Endothelial cell of umbilical vein (primary cell): ENCODE data around the gene ERGIC1. TPM values are rescaled to one million over a fixed set of nuclear protein-coding genes. Genes with fewer than 3 reads are reported as not detected.

ENCODE experiments used
- BruUV-seq: library from RNA; stranded (reverse); fragments of 400-500 nt; replicated peaks from 2 replicates; lab custom pipeline; 2021; lab: Mats Ljungman, UMichigan
- CTCF ChIA-PET: fragments of 300-600, 350-600 bp; sonication (Branson Sonifier 250); formaldehyde crosslinking; loops from one replicate; lab custom pipeline; 2021; ENCODE audit warnings: antibody characterized with exemption, inconsistent platforms; lab: Charles Lee
- POLR2A ChIA-PET: fragments of 300-600, 350-600 bp; sonication (Branson Sonifier 250); formaldehyde crosslinking; loops from one replicate; lab custom pipeline; 2021; ENCODE audit warnings: antibody characterized with exemption, inconsistent platforms; lab: Charles Lee
- DNase-seq: peaks from one replicate; pipeline ENCODE4 v3.0.0-alpha.2; 2011; ENCODE audit warnings: low read depth, low spot score
- FAIRE-seq: peaks from 2 replicates; lab custom pipeline; 2011; peaks lifted over from hg19 to GRCh38; lab: Jason Lieb, UNC
- H2AFZ ChIP-seq: 2 replicates; pipeline ENCODE4 v1.6.0; 2012; ENCODE audit warnings: low read depth, low read length, control low read depth, inconsistent platforms
- H3K27ac ChIP-seq: 2 replicates; pipeline ENCODE4 v1.5.1; 2011; ENCODE audit warnings: low read depth, mild to moderate bottlenecking, control low read depth, low read length, moderate library complexity; ENCODE audit not compliant: insufficient read depth
- H3K27me3 ChIP-seq, 2 experiments: 2 replicates each; pipeline versions ENCODE4 v1.6.0 to v1.6.1; 2011; ENCODE audit warnings: low read length in 2 of 2, mixed read lengths in 1 of 2; ENCODE audit not compliant: control insufficient read depth in 2 of 2, insufficient read depth in 2 of 2
- H3K36me3 ChIP-seq, 2 experiments: 2 replicates in 1 of 2; 3 replicates in 1 of 2; pipeline ENCODE4 v1.5.1; 2011; ENCODE audit warnings: low read length in 2 of 2, mild to moderate bottlenecking in 1 of 2, moderate library complexity in 1 of 2; ENCODE audit not compliant: control insufficient read depth in 2 of 2, insufficient read depth in 2 of 2; ENCODE audit errors: extremely low read depth in 1 of 2
- H3K4me1 ChIP-seq: 3 replicates; pipeline ENCODE4 v1.5.1; 2011; ENCODE audit warnings: mild to moderate bottlenecking, low read length; ENCODE audit not compliant: control insufficient read depth, insufficient read depth; ENCODE audit errors: extremely low read depth
- H3K4me2 ChIP-seq: 2 replicates; pipeline ENCODE4 v1.6.1; 2011; ENCODE audit warnings: low read length, control low read depth, mixed read lengths; ENCODE audit not compliant: insufficient read depth
- H3K4me3 ChIP-seq, 3 experiments: fragments of 200-600 bp in 1 of 3; sonication (generic), shearing (Covaris generic) in 1 of 3; replicated peaks in 1 of 3; 2 replicates each; pipeline ENCODE4 v1.5.1; 2011 to 2016; ENCODE audit warnings: control low read depth in 3 of 3, low read length in 3 of 3, mild to moderate bottlenecking in 2 of 3, inconsistent platforms in 1 of 3, low read depth in 1 of 3, moderate library complexity in 1 of 3; ENCODE audit not compliant: insufficient read depth in 1 of 3
- H3K79me2 ChIP-seq: 2 replicates; pipeline ENCODE4 v1.6.0; 2012; ENCODE audit warnings: low read length, inconsistent platforms; ENCODE audit not compliant: control insufficient read depth, insufficient read depth
- H3K9ac ChIP-seq: replicated peaks from 2 replicates; pipeline ENCODE3; 2011; ENCODE audit warnings: low read length, control low read depth; ENCODE audit not compliant: insufficient read depth; ENCODE audit errors: extremely low read depth
- H3K9me1 ChIP-seq: replicated peaks from 3 replicates; pipeline ENCODE4 v1.6.0; 2011; ENCODE audit warnings: mild to moderate bottlenecking, low read length; ENCODE audit not compliant: control insufficient read depth, insufficient read depth; ENCODE audit errors: extremely low read depth
- H3K9me3 ChIP-seq: replicated peaks from 2 replicates; pipeline ENCODE4 v1.5.1; 2012; ENCODE audit warnings: low read length, inconsistent platforms; ENCODE audit not compliant: control insufficient read depth, insufficient read depth
- H4K20me1 ChIP-seq: replicated peaks from 2 replicates; pipeline ENCODE3; 2011; ENCODE audit warnings: mild to moderate bottlenecking, low read length; ENCODE audit not compliant: control insufficient read depth, insufficient read depth; ENCODE audit errors: extremely low read depth
- EZH2 ChIP-seq: IDR thresholded peaks from 2 replicates; pipeline ENCODE4 v1.6.1; 2012; ENCODE audit warnings: borderline replicate concordance, low read depth, mild to moderate bottlenecking, moderate library complexity, low read length, inconsistent platforms; ENCODE audit not compliant: severe bottlenecking
- FOS ChIP-seq: IDR thresholded peaks from 2 replicates; pipeline ENCODE4 v1.6.1; 2011; ENCODE audit warnings: mild to moderate bottlenecking, low read length, moderate library complexity, borderline replicate concordance; ENCODE audit not compliant: insufficient read depth
- GATA2 ChIP-seq: IDR thresholded peaks from 2 replicates; pipeline ENCODE4 v1.7.0; 2011; ENCODE audit warnings: low read depth, mild to moderate bottlenecking, moderate library complexity, mixed read lengths, low read length; ENCODE audit not compliant: insufficient read length, insufficient read depth
- JUN ChIP-seq: IDR thresholded peaks from 2 replicates; pipeline ENCODE4 v1.6.1; 2011; ENCODE audit warnings: borderline replicate concordance, low read depth; ENCODE audit not compliant: insufficient read length, insufficient read depth
- MYC ChIP-seq: IDR thresholded peaks from one replicate; pipeline ENCODE4 v1.6.1; 2011; ENCODE audit warnings: mild to moderate bottlenecking, low read depth, low read length
- POLR2A ChIP-seq: IDR thresholded peaks from 2 replicates; pipeline ENCODE4 v1.6.1; 2012; ENCODE audit warnings: low read depth, mild to moderate bottlenecking, control low read depth, low read length
- POLR2AphosphoS5 ChIP-seq: IDR thresholded peaks from 2 replicates; pipeline ENCODE4 v1.6.1; 2012; ENCODE audit warnings: low read depth, mild to moderate bottlenecking, control low read depth, low read length, moderate library complexity; ENCODE audit not compliant: insufficient read depth
- dilution Hi-C: fragments of 300-500 bp; cut with MboI; formaldehyde crosslinking; loops from one replicate; pipeline ENCODE4 v1.15.0; 2019; ENCODE audit warnings: low sequenced_read_pairs; ENCODE audit not compliant: extremely low pct_ligation_motif_present
- intact Hi-C: fragments of 100-400 bp; cut with micrococcal nuclease; formaldehyde crosslinking; loops from one replicate; pipeline ENCODE4 v1.10.0; 2022
- polyA plus RNA-seq, 4 experiments: library from polyadenylated mRNA; depleted of rRNA in 3 of 4; stranded (reverse) in 3 of 4; unstranded in 1 of 4; fragments of >200 nt; gene quantifications; 2 replicates each; pipeline versions ENCODE4 v1.2.1 to v1.2.3, GENCODE V29; 2011 to 2012; ENCODE audit warnings: missing spikeins in 1 of 4
- total RNA-seq: library from RNA; stranded (reverse); gene quantifications from 2 replicates; pipeline ENCODE4 v1.2.3, GENCODE V29; 2021
- TF ChIP-seq, protein P1 (sequence below), 2 donors: IDR thresholded peaks; 1 replicate in 1 of 2; 2 replicates in 1 of 2; pipeline ENCODE4 v1.5.1; 2011; ENCODE audit warnings: low read length in 2 of 2, mild to moderate bottlenecking in 2 of 2, moderate library complexity in 2 of 2, control low read depth in 1 of 2, inconsistent platforms in 1 of 2, low read depth in 1 of 2; ENCODE audit not compliant: insufficient read depth in 1 of 2; ENCODE audit errors: extremely low read depth in 1 of 2
- TF ChIP-seq, protein P2 (sequence below): IDR thresholded peaks from 2 replicates; pipeline ENCODE4 v1.6.1; 2011; ENCODE audit not compliant: insufficient read depth, insufficient read length

The ERGIC1 gene
- total and polyA plus RNA-seq, 2 donors (not counting 3 experiments of a cell fraction or from before 2014, with no cell fraction given), result 105 to 109 TPM

DNA sequence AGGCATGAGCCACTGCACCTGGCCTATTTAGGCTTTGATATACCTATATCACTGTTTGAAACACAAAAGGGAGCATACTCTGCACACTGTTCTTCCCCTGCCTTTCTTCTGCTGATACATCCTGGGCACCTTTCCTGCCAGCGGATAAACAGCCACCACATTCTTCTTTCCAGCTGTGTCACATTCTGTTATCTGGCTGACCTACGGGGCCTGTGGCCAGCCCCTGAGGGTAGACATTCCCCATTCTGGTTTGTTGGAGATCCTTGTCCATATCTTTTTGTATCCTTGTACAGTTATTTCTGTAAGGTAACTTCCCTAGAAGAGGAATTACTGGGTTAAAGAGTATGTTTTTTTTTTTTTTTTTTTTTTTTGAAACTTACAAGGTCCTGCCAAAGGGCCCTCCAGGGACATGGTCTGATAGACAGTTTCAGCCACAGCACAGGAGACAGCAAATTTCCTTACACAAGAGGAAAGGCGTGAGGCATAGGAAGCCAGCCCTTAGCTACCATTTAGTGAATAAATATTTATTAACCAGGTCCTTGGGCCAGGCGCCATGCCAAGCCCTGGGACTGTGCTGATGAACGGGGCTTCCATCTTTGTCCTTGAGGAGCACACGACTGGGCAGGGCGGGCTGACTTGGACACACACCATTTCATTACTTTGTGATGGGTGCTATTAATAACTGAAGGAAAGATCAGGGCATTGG lies 57.8 kb downstream of the ERGIC1 start:
- intact Hi-C loops, result loop anchor here (1.0 kb wide), 1 partner anchor 33 kb away; no protein-coding TSS in a partner anchor
- H3K9me1 ChIP-seq, result no peaks in the 10 kb centered on the region
- POLR2A ChIA-PET, result interaction anchor here (0.7 to 1.3 kb wide), 2 partner anchors 33 to 121 kb away, joined by 3 read pairs; partner anchors contain the start of gene DUSP1
- DNase-seq (peak; percentile 91), FAIRE-seq (peak; percentile 67)
- H3K79me2 ChIP-seq, result no peaks in the 10 kb centered on the region
- BruUV-seq, result no TSS peak
- no peaks in the 10 kb centered on the region for H3K9me3 ChIP-seq
- no peak overlapping the region for H3K4me3 ChIP-seq
- no peaks in the 10 kb centered on the region for H3K36me3 ChIP-seq
- H2AFZ ChIP-seq, result no peak overlapping the region
- TF ChIP-seq EZH2, result no peak
- peak overlapping the region; percentile 81 for H3K27ac ChIP-seq
- peaks cover 35% of the 10 kb centered on the region for H3K4me1 ChIP-seq
- peak overlapping the region; percentile 36 for H3K9ac ChIP-seq
- H3K4me2 ChIP-seq, result no peak overlapping the region
- no peaks in the 10 kb centered on the region for H3K27me3 ChIP-seq
- CTCF ChIA-PET, result interaction anchor here (0.7 to 1.8 kb wide), 5 partner anchors 10 to 195 kb away, joined by 3 to 5 read pairs (median 3); no protein-coding TSS in a partner anchor
- dilution Hi-C loops, result no loop called here
- no peaks in the 10 kb centered on the region for H4K20me1 ChIP-seq

DNA sequence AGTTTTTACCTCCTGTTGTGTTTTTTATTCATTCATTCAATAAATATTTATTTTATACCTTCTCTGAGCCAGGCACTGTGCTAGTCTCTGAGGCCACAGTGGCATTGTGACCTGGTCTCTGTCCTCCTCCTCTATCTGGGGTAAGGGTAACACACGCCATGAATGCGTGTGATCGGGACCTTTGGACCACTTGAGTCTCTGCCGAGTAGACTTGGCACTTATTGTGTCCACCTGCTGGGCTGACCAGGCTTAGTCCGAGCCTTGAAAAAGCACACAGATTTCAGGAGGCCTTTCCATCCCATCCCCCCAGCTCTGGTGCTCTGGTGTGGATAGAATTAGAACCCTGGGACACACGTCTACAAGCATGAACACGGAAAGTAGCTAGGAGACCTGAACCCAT lies 58.7 kb downstream of the ERGIC1 start:
- TF ChIP-seq, protein P1, sequence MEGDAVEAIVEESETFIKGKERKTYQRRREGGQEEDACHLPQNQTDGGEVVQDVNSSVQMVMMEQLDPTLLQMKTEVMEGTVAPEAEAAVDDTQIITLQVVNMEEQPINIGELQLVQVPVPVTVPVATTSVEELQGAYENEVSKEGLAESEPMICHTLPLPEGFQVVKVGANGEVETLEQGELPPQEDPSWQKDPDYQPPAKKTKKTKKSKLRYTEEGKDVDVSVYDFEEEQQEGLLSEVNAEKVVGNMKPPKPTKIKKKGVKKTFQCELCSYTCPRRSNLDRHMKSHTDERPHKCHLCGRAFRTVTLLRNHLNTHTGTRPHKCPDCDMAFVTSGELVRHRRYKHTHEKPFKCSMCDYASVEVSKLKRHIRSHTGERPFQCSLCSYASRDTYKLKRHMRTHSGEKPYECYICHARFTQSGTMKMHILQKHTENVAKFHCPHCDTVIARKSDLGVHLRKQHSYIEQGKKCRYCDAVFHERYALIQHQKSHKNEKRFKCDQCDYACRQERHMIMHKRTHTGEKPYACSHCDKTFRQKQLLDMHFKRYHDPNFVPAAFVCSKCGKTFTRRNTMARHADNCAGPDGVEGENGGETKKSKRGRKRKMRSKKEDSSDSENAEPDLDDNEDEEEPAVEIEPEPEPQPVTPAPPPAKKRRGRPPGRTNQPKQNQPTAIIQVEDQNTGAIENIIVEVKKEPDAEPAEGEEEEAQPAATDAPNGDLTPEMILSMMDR (IDR thresholded peaks at IDR 0.05; ENCODE audit: extremely low read depth in 1 of 2, insufficient read depth in 1 of 2, low read depth in 1 of 2, low read length in 2 of 2), result no peak
- TF ChIP-seq GATA2, result no peak
- TF ChIP-seq, protein P2, sequence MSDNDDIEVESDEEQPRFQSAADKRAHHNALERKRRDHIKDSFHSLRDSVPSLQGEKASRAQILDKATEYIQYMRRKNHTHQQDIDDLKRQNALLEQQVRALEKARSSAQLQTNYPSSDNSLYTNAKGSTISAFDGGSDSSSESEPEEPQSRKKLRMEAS, result no peak
- no peak for TF ChIP-seq FOS
- no peak for TF ChIP-seq JUN
- no peak for TF ChIP-seq EZH2
- TF ChIP-seq POLR2AphosphoS5, result no peak
- no peak for TF ChIP-seq POLR2A
- TF ChIP-seq MYC, result no peak
- POLR2A ChIA-PET, result interaction anchor here (1.3 kb wide), 1 partner anchor 122 kb away, joined by 3 read pairs; the partner anchor contains the start of gene DUSP1

More for the DNA sequence above, 58.7 kb downstream of the ERGIC1 start:
- peak overlapping the region; percentile 23 for H3K9ac ChIP-seq
- no peaks in the 10 kb centered on the region for H3K9me1 ChIP-seq
- H3K27ac ChIP-seq, result peak overlapping the region; percentile 81
- no TSS peak for BruUV-seq
- DNase-seq, result no peak
- no peaks in the 10 kb centered on the region for H3K27me3 ChIP-seq
- no peak overlapping the region for H3K4me3 ChIP-seq
- peaks cover 35% of the 10 kb centered on the region for H3K4me1 ChIP-seq
- CTCF ChIA-PET, result interaction anchor here (1.0 to 1.8 kb wide), 3 partner anchors 11 to 178 kb away, joined by 3 to 5 read pairs (median 4); no protein-coding TSS in a partner anchor
- no peak overlapping the region for H2AFZ ChIP-seq
- no peaks in the 10 kb centered on the region for H3K79me2 ChIP-seq
- intact Hi-C loops, result loop anchor here (1.0 kb wide), 1 partner anchor 33 kb away; no protein-coding TSS in a partner anchor
- no peaks in the 10 kb centered on the region for H3K9me3 ChIP-seq
- no peak for FAIRE-seq
- dilution Hi-C loops, result no loop called here
- H3K36me3 ChIP-seq, result no peaks in the 10 kb centered on the region
- H3K4me2 ChIP-seq, result no peak overlapping the region
- H4K20me1 ChIP-seq, result no peaks in the 10 kb centered on the region
